CD14-positive monocyte (primary cell): ENCODE measurements around the gene STIP1. TPM values are rescaled to one million over a fixed set of nuclear protein-coding genes. Genes with fewer than 3 reads are reported as not detected.

Experiments
- DNase-seq, 3 donors: peaks; one replicate each; pipeline ENCODE4 v3.0.0-alpha.2; 2011 to 2022
- H2AFZ ChIP-seq: 2 replicates; pipeline ENCODE4 v1.6.0; 2012; ENCODE audit warnings: mild to moderate bottlenecking, low read depth, low read length, inconsistent platforms; ENCODE audit not compliant: insufficient read depth, poor library complexity, severe bottlenecking
- H3K27ac ChIP-seq, 2 donors: 1 replicate in 1 of 2; 2 replicates in 1 of 2; pipeline ENCODE4 v1.5.1; 2012 to 2013; ENCODE audit warnings: low read length in 2 of 2, control low read depth in 1 of 2, inconsistent platforms in 1 of 2, low read depth in 1 of 2, mild to moderate bottlenecking in 1 of 2
- H3K27me3 ChIP-seq, 2 donors: one replicate each; pipeline versions ENCODE4 v1.6.0 to v1.6.1; 2011 to 2013; ENCODE audit warnings: low read length in 2 of 2; ENCODE audit not compliant: control insufficient read depth in 2 of 2, insufficient read depth in 2 of 2
- H3K36me3 ChIP-seq, 2 donors: replicated peaks in 1 of 2; 1 replicate in 1 of 2; 2 replicates in 1 of 2; pipeline versions ENCODE4 v1.5.1 to v1.6.1; 2012 to 2013; ENCODE audit warnings: low read length in 2 of 2, control low read depth in 1 of 2, inconsistent platforms in 1 of 2, mild to moderate bottlenecking in 1 of 2; ENCODE audit not compliant: insufficient read depth in 2 of 2, control insufficient read depth in 1 of 2
- H3K4me1 ChIP-seq, 2 donors: 1 replicate in 1 of 2; 2 replicates in 1 of 2; pipeline versions ENCODE4 v1.5.1 to v1.6.1; 2012 to 2013; ENCODE audit warnings: low read length in 2 of 2, control low read depth in 1 of 2, inconsistent platforms in 1 of 2, mild to moderate bottlenecking in 1 of 2, moderate library complexity in 1 of 2; ENCODE audit not compliant: insufficient read depth in 2 of 2, control insufficient read depth in 1 of 2
- H3K4me2 ChIP-seq: replicated peaks from 2 replicates; pipeline ENCODE3; 2012; ENCODE audit warnings: low read length, moderate library complexity, mild to moderate bottlenecking; ENCODE audit not compliant: poor library complexity, severe bottlenecking; ENCODE audit errors: extremely low read depth
- H3K4me3 ChIP-seq, 3 experiments: fragments of 200-600 bp in 1 of 3; sonication (generic) in 1 of 3; replicated peaks in 1 of 3; 1 replicate in 2 of 3; 2 replicates in 1 of 3; pipeline ENCODE4 v1.5.1; 2011 to 2013; ENCODE audit warnings: low read length in 3 of 3, mild to moderate bottlenecking in 3 of 3, control low read depth in 2 of 3, low read depth in 2 of 3, inconsistent platforms in 1 of 3, moderate library complexity in 1 of 3
- H3K79me2 ChIP-seq: 2 replicates; pipeline ENCODE4 v1.6.0; 2012; ENCODE audit warnings: mild to moderate bottlenecking, control low read depth, inconsistent platforms, low read length, moderate library complexity; ENCODE audit not compliant: insufficient read depth
- H3K9ac ChIP-seq: 2 replicates; pipeline ENCODE4 v1.6.0; 2017; ENCODE audit warnings: low read length, mild to moderate bottlenecking; ENCODE audit not compliant: insufficient read depth, poor library complexity, severe bottlenecking
- H3K9me3 ChIP-seq, 2 donors: replicated peaks in 1 of 2; 1 replicate in 1 of 2; 2 replicates in 1 of 2; pipeline versions ENCODE4 v1.5.1 to v1.6.1; 2012 to 2013; ENCODE audit warnings: low read length in 2 of 2, control low read depth in 1 of 2; ENCODE audit not compliant: control insufficient read depth in 1 of 2, insufficient read depth in 1 of 2
- H4K20me1 ChIP-seq: 2 replicates; pipeline ENCODE4 v1.6.0; 2012; ENCODE audit warnings: mild to moderate bottlenecking, low read length, control low read depth, moderate library complexity; ENCODE audit not compliant: insufficient read depth
- H3K27ac Mint-ChIP-seq, 7 donors: one replicate each; pipeline ENCODE4 v1.8.0; 2020; ENCODE audit warnings: mild to moderate bottlenecking in 7 of 7, mixed read lengths in 7 of 7, moderate library complexity in 6 of 7, inconsistent platforms in 2 of 7
- H3K27me3 Mint-ChIP-seq, 3 donors: one replicate each; pipeline ENCODE4 v1.8.0; 2021 to 2022; ENCODE audit warnings: low read depth in 3 of 3, mild to moderate bottlenecking in 3 of 3, mixed read lengths in 3 of 3, moderate library complexity in 3 of 3, inconsistent platforms in 1 of 3
- H3K36me3 Mint-ChIP-seq, 2 donors: one replicate each; pipeline ENCODE4 v1.8.0; 2020; ENCODE audit warnings: mixed read lengths in 2 of 2, inconsistent platforms in 1 of 2, mild to moderate bottlenecking in 1 of 2
- H3K4me1 Mint-ChIP-seq: one replicate; pipeline ENCODE4 v1.8.0; 2020; ENCODE audit warnings: mild to moderate bottlenecking, mixed read lengths
- H3K4me3 Mint-ChIP-seq, 2 donors: one replicate each; pipeline ENCODE4 v1.8.0; 2020; ENCODE audit warnings: mild to moderate bottlenecking in 2 of 2, mixed read lengths in 2 of 2, moderate library complexity in 1 of 2
- H3K9me3 Mint-ChIP-seq, 7 donors: one replicate each; pipeline ENCODE4 v1.8.0; 2020 to 2022; ENCODE audit warnings: mixed read lengths in 7 of 7, mild to moderate bottlenecking in 6 of 7, moderate library complexity in 6 of 7, inconsistent platforms in 2 of 7
- CTCF ChIP-seq: fragments of 200-600 bp; IDR thresholded peaks from one replicate; pipeline ENCODE4 v1.8.0; 2022; ENCODE audit warnings: antibody characterized with exemption, mild to moderate bottlenecking
- WGBS: methylation state at CpG from one replicate; pipeline ENCODE4 v1.1.5; 2013; ENCODE audit warnings: missing lambda C conversion rate; ENCODE audit not compliant: insufficient coverage; 5-methylcytosine and 5-hydroxymethylcytosine counted together
- intact Hi-C, 2 donors: fragments of 100-400 bp; cut with micrococcal nuclease; formaldehyde crosslinking; loops; one replicate each; pipeline versions ENCODE4 v1.15.0 to v1.15.1; 2023
- polyA plus RNA-seq, 3 donors: library from polyadenylated mRNA; depleted of rRNA in 1 of 3; unstranded in 2 of 3; stranded (reverse) in 1 of 3; fragments of 300-500 nt in 2 of 3; fragments of >200 nt in 1 of 3; fragmentation: Illumina TruSeq in 2 of 3; gene quantifications; 1 replicate in 2 of 3; 2 replicates in 1 of 3; pipeline ENCODE4 v1.2.3, GENCODE V29; 2012 to 2021

The STIP1 gene
- polyA plus RNA-seq, 3 donors: 44.5 to 52.0 (median 51.1) TPM

- 81% methylated on average over 4 of the region's 6 CpGs for WGBS
- no peaks in the 10 kb centered on the region for H3K4me1 ChIP-seq
- Mint-ChIP-seq H3K36me3 (peaks cover 78 to 94% of the 10 kb centered on the region in 2 donors), H3K4me3 (no peak overlapping the region), H3K4me1 (peaks cover 6% of the 10 kb centered on the region), H3K27me3 (peaks cover 0 to 2% (median 0%) of the 10 kb centered on the region in 3 donors), H3K27ac (peak overlapping the region in 1 of 7 donors; percentile 32), H3K9me3 (peaks cover 0 to 2% (median 0%) of the 10 kb centered on the region in 7 donors)
- no peak for TF ChIP-seq CTCF
- H3K36me3 ChIP-seq: peaks cover 80 to 90% of the 10 kb centered on the region in 2 donors
- no peak overlapping the region for H3K27ac ChIP-seq
- H4K20me1 ChIP-seq: peaks cover 93% of the 10 kb centered on the region
- no peak overlapping the region for H3K9ac ChIP-seq
- H3K9me3 ChIP-seq: no peaks in the 10 kb centered on the region
- DNase-seq: no peak
- peaks cover 52% of the 10 kb centered on the region for H3K79me2 ChIP-seq
- no peaks in the 10 kb centered on the region for H3K27me3 ChIP-seq
- no peak overlapping the region for H3K4me2 ChIP-seq
- H3K4me3 ChIP-seq: no peak overlapping the region
- H2AFZ ChIP-seq: no peak overlapping the region
- intact Hi-C loops: no loop called here
These were observed 30.9 kb downstream of the STIP1 start for GRCh38 chr11:64216879-64217278.

GRCh38 chr11:64218628-64219353 is 32.8 kb downstream of the STIP1 start:
- Histone ChIP-seq H3K9ac (no peak overlapping the region), H3K36me3 (peaks cover 81 to 92% of the 10 kb centered on the region in 2 donors), H3K27ac (peak overlapping the region in 1 of 2 donors; percentile 26), H3K4me1 (no peaks in the 10 kb centered on the region), H3K27me3 (no peaks in the 10 kb centered on the region), H3K4me3 (no peak overlapping the region), H2AFZ (no peak overlapping the region), H4K20me1 (peaks cover 90% of the 10 kb centered on the region), H3K4me2 (no peak overlapping the region), H3K9me3 (no peaks in the 10 kb centered on the region), H3K79me2 (peaks cover 42% of the 10 kb centered on the region)
- DNase-seq: no peak
- intact Hi-C loops: no loop called here
- no peak for TF ChIP-seq CTCF
- peaks cover 3% of the 10 kb centered on the region for H3K4me1 Mint-ChIP-seq
- H3K4me3 Mint-ChIP-seq: no peak overlapping the region
- peak overlapping the region in 3 of 7 donors; percentile 31 to 60 (median 59) for H3K27ac Mint-ChIP-seq
- no peaks in the 10 kb centered on the region for H3K27me3 Mint-ChIP-seq
- H3K36me3 Mint-ChIP-seq: peaks cover 80 to 92% of the 10 kb centered on the region in 2 donors
- 97% methylated on average over 7 of the region's 11 CpGs for WGBS
- H3K9me3 Mint-ChIP-seq: peaks cover 0 to 2% (median 0%) of the 10 kb centered on the region in 7 donors
